Sigmoid colon (tissue), 4 donors: ENCODE data around the gene MIOX.

ENCODE experiments used
- EP300 ChIP-seq, 4 donors: sonication (generic); formaldehyde crosslinking; IDR thresholded peaks; one replicate each; pipeline ENCODE4 v1.6.1; 2017; ENCODE audit warnings: antibody characterized with exemption in 4 of 4
- POLR2A ChIP-seq, 2 donors: fragments of 450-650 bp; IDR thresholded peaks; one replicate each; pipeline ENCODE4 v1.6.1; 2016; ENCODE audit warnings: antibody characterized with exemption in 2 of 2, mild to moderate bottlenecking in 2 of 2, moderate library complexity in 2 of 2
- TF ChIP-seq, protein P1 (sequence below), 4 experiments: fragments of 450-650 bp in 3 of 4; fragments of 200-600 bp in 1 of 4; IDR thresholded peaks; one replicate each; pipeline ENCODE4 v1.5.1; 2016 to 2019; ENCODE audit warnings: antibody characterized with exemption in 4 of 4, mild to moderate bottlenecking in 3 of 4, moderate library complexity in 2 of 4

DNA sequence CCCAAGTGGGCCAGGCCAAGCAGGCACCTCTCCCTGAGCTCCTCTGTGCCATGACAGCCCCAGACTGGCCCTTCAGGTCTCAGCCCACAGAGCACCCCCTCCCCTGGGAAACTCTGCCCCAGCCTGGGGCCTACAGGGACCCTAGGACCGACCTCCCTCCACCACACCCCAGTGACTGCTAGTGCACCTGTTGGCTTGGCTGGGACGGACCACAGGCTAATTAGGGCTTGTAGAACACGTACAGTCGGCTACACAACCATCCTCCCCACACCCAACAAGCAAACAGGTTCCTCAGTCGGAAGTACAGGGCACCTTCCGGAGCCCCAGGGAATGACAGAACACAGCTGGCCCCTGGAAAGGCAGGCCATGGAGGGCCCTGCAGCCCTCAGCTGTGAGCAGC, 16.2 kb upstream of the MIOX start:
- TF ChIP-seq POLR2A (IDR thresholded peaks at IDR 0.05) (no peak), EP300 (IDR thresholded peaks at IDR 0.05) (no peak)
- TF ChIP-seq, protein P1, sequence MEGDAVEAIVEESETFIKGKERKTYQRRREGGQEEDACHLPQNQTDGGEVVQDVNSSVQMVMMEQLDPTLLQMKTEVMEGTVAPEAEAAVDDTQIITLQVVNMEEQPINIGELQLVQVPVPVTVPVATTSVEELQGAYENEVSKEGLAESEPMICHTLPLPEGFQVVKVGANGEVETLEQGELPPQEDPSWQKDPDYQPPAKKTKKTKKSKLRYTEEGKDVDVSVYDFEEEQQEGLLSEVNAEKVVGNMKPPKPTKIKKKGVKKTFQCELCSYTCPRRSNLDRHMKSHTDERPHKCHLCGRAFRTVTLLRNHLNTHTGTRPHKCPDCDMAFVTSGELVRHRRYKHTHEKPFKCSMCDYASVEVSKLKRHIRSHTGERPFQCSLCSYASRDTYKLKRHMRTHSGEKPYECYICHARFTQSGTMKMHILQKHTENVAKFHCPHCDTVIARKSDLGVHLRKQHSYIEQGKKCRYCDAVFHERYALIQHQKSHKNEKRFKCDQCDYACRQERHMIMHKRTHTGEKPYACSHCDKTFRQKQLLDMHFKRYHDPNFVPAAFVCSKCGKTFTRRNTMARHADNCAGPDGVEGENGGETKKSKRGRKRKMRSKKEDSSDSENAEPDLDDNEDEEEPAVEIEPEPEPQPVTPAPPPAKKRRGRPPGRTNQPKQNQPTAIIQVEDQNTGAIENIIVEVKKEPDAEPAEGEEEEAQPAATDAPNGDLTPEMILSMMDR (IDR thresholded peaks at IDR 0.05), result no peak
